Testis (tissue), 2 donors: Measurements from ENCODE around the gene POFUT1.

Experiments used
- CTCF ChIP-seq, 3 experiments: fragments of 450-650 bp in 2 of 3; fragments of 200-600 bp in 1 of 3; sonication (generic) in 1 of 3; IDR thresholded peaks; one replicate each; pipeline ENCODE4 v1.5.1; 2016 to 2019; ENCODE audit warnings: antibody characterized with exemption in 3 of 3, mild to moderate bottlenecking in 2 of 3, moderate library complexity in 1 of 3
- POLR2A ChIP-seq: fragments of 450-650 bp; IDR thresholded peaks from one replicate; pipeline ENCODE4 v1.6.1; 2017; ENCODE audit warnings: antibody characterized with exemption, mild to moderate bottlenecking, moderate library complexity

GRCh38 chr20:32227306-32227705 lies 19.6 kb downstream of the POFUT1 start:
- TF ChIP-seq POLR2A (no peak), CTCF (IDR thresholded peaks at IDR 0.05) (no peak)
